GM21390 (cell line): ENCODE results near the gene IGF1R.
A peak's percentile ranks its signal among the peaks of the same experiment; 100 is the strongest.

Source experiments
- ATAC-seq: cut with Tn5 transposase; IDR thresholded peaks from one replicate; pipeline ENCODE4 v1.9.1; 2021; ENCODE audit not compliant: unreplicated experiment

Gene IGF1R

DNA sequence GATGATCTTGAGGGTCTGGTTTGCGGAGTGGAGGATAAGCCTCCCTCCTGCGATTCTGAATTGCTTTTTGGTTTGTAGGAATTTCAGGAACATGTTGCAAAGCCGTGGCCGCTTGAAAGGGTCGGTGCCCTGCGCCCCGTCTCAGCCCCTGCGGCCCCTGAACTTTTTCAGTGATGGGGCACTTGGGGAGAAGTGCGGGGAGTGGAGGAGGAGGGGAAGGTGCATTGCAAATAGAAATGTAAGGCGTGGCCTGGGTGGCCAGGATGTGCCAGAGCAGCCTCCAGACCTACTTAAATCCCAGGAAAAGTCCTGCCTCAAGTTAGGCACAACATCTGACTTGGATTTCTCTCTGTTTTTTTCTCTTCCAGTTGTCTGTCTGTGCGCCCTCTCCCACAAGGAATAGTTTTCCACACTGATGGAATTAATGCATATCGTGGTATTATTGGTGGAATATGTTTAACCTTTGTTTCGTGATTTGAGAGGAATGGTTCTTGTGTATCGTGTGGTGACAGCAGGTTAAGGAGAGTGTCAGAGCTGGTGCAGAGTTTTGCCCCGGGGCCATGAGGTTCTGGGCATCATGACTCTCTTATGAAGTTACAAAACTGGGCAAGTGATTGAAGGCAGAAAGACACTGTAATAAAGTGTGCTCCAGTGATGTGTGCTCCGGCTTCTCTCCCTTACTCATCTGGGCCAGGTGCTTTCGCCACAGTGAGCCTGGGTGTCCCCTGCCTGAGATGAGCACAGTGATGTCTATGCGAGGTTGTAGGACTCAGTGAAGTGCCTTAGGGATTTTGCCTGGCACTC, 205.5 kb downstream of the IGF1R start:
- ATAC-seq = no peak

DNA sequence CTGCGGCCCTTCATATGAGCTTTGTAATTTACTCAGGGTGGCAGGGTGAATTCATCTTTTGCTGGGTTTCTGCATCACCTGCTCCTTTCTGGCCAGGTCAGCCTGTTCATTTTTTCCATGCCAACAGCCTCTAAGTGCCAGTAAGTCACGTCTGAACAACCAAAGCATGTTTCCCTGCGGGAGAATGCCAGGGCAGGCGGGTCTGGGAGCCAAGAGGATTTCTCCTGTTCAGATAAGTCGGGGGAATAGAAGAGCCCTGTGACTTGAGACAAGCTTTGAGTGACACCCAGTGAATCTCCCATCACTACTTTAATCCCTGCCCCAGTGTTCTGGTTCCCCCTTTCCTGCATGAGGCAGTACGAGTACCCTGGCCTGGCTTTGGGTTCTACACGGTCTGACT, 206.2 kb downstream of the IGF1R start:
- no peak for ATAC-seq

GRCh38 chr15:98855067-98855814, 206.9 kb downstream of the IGF1R start:
- ATAC-seq = no peak

DNA sequence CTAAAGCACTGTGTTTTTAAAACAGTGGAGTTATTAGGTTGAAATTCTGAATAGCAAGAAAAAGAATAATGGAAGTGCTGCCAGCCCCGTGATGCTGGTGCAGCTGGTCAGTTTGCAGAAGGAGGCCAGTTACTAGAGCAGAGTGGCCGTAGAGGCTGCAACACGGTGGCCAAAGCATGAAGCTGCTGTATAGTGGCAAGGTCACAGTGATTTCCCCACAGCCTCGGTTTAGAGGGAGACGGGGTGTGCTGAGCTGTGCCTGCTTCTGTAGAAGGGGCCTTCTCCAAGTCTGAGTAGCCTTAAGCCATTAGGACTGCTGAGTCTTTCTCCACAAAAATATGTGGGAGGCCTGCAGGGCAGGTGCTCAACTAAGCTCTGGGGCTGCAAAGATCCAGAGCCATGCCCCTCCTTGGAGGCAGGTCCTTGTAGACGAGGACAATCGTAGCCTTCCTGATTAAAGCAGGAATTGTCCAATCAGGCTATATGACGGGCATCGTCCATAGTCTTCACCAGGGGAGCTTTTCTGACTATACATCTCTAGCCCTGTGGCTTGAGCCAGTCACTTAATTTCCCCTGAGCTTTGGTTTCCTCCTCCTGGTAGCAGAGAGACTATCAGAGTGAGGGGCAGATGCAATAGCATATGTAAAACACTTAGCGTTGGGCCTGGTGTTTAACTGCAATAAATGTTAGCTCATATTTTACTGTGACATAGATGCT, 207.6 kb downstream of the IGF1R start:
- ATAC-seq = no peak

DNA sequence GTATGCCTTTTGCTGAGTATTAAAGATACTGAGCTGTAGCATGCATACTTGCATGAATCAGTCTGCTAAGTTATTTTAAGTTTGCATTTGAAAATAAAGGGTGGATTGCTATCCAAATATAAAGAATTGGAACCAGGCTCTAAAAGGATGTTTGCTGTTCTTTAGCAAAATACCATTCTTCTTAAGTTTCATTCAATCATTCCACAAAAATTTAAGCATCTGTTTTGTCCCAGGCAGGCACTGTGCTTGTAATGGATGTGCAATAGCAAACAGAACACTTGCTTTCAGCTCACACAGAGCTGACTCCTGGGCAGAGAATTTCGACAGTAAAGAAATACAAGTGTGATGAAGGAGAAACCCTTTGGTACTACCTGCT, 208.2 kb downstream of the IGF1R start:
- no peak for ATAC-seq

GRCh38 chr15:98858610-98859023, 210.3 kb downstream of the IGF1R start:
- no peak for ATAC-seq

GRCh38 chr15:98859149-98859548, 210.8 kb downstream of the IGF1R start:
- no peak for ATAC-seq

DNA sequence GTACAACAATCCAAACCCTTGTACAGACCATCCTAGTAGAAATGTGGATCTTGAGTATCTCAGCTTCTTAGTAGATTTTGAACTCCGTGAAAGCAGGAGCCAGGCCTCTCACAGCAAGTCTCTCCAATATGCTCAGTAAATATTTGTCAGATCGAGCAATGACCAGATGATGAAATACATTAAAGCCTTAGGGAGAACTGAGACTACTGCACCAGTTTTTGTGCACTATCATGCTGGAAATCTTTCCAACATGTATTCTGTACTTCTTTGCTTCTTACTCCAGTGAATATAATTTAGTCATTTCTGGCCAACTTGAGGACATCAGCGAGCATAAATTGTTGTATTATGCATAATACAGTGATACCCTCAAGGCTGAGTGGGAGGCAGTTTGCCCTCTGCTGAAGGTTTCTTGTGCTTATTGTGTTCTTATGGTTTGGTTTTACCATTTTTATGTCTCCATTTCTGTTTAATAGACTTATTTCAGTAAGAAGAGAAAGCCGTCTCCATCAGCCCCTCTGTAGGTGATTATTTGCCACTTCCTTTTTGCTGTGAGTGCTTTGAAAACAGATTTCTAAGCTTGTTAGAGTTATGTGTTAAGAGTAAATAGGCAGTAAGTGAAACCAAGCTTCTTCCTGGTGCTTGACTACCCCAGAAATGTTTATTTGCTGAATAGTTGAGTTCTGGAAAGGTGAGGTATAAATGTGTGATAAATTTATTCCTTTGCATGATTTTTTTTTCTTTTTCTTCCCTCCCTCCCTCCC, 212.1 kb downstream of the IGF1R start:
- ATAC-seq = no peak

GRCh38 chr15:98861188-98861587, 212.8 kb downstream of the IGF1R start:
- ATAC-seq = no peak

GRCh38 chr15:98863983-98864382, 215.6 kb downstream of the IGF1R start:
- ATAC-seq = no peak

DNA sequence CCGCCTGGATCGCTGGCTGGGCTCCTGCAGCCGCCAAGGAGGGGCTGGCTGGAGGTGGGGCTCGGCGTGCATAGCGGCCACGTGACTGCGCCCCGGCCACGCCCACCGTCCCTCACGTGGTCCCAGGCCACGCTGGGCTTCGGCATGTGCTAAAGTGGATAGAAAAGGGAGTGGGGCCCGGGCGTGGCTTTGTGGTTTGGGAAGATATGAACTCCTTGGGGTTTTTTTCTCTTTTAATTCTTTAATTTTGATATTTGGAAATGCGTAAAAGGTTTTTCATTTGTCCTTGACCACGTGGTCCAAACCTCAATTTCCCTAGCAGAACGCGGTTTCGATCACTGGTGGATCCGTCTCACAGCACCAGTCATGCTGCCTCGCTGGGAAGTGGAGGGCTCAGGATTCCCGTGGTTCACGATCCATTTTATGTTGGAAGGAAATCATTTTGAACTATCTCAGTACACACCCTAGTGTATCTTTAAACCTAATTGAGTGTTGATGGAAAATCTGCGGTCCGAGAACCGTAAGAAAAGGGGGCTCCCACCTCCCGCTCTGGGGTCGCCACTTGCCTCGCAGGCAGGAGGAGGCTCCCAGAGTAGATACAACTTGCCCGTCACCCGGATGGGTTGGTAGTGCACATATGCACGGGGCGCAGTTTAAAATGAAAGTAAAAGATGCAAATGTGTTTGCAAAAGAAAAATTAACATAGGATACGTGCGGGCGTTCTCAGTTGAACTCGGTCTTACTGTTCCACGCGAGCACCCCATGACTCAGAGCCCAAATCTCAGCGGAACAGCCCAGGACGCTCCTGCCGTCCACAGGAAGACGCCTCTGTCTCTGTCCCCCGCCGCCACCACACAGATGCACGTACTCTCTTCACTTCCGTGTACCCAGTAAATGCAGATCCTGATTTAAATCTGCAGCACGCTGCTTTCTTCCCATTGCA, 217.3 kb downstream of the IGF1R start:
- ATAC-seq = peak; percentile 89

DNA sequence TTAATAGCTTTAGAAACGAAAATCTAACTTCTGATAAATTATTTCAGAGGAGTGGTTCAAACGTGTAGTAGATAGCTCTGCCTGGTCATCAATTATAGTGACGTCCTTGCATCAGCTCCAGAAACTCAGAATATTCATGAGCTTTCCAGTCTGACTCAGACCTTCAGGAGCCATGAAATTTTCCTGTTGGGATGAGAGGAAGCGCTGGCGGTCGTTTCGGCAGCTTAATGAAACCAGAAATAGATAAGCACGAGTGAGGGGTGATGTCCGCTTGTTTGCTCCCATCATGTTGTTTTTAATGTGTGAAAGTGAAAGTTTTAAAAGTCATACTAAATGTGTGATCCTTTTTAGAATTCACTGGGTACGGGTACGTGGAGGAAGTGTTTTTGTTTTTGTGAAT, 218.2 kb downstream of the IGF1R start:
- no peak for ATAC-seq

GRCh38 chr15:98868564-98868963, 220.2 kb downstream of the IGF1R start:
- no peak for ATAC-seq

DNA sequence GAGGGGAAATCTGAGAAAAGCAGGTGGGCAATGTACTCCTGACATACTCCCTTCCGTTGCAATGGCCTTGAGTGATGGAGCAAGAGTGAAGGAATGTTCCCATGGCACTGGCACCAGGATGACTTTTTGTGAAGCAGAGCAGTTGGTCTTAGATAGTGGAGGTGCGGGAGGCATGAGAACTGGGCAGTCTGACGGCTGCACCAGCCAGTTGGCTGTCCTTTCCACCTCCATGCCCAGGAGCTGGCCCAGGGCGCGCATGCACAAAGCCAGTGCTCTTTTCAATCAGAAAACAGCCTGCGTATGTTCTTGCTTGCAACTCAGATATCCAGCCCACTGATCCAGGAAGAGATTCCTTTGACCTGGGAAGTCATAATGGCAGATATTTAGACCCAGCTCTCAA, 222.4 kb downstream of the IGF1R start:
- no peak for ATAC-seq

DNA sequence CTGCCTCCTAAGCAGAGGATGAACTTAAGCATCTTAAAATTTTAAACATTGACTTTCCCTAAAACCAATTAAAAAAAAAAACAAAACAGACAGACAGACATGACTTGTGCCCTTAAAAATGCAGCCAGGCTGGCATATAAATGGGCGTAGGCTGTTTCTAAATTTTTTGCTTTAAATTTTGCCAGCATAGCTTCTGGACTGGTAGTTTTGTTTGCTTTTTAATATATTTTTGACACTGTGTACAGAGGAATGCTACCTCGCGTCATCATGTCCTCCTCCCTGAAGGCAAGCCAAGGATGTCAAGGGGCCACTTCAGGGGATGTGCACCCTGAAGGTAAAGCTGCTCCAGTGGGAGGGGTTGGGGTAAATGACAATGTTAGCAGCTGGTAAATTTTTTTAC, 224.4 kb downstream of the IGF1R start:
- no peak for ATAC-seq

GRCh38 chr15:98873441-98874218, 225.3 kb downstream of the IGF1R start:
- peak; percentile 55 for ATAC-seq

DNA sequence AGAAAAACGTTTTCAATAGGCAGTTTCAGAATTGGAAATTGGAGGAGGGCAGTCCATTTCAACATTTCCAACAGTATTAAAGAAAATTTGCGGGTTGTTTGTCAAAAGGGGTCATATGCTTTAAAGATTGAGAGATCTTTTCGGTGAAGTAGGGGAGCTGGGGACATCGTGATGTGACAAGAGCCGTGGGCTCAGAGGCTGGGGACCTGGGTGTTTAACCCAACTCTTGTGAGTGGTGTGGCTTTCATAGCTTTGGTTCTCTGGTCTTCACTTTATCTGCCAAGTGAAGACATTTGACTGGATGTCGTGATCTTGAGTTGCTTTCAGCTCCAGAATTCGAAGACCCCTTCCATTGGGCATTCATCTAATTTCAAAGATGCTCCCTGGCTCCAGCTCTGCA, 226.0 kb downstream of the IGF1R start:
- ATAC-seq = no peak

- no peak for ATAC-seq
These were observed 226.4 kb downstream of the IGF1R start for GRCh38 chr15:98874773-98875172.

- ATAC-seq = no peak
These were observed 227.0 kb downstream of the IGF1R start for GRCh38 chr15:98875309-98875708.
